Hippocampal formation (tissue), 2 donors: ENCODE measurements around the gene LEMD2.
"Not testable (repeated sequence)": the region's sequence is repeated elsewhere in the genome, so short reads cannot be mapped to it uniquely, and the experiment has no call there.

Experiments used
- DNase-seq, 2 donors: peaks; one replicate each; lab custom pipeline; 2025; lab: John Stamatoyannopoulos, UW

LEMD2 gene

GRCh38 chr6:33788694-33789549, at the start of gene LEMD2:
Gene LEMD2, minus strand, starts transcription at chr6:33789130. Its CDS starts 14 bp downstream, at chr6:33789116.
- DNase-seq, result peak; percentile 91 to 94

- DNase-seq, result no peak
Measured at GRCh38 chr6:33837971-33838665, 49.2 kb upstream of the LEMD2 start.

- DNase-seq, result no peak
Measured at GRCh38 chr6:33836806-33837469, 48.0 kb upstream of the LEMD2 start.

DNA sequence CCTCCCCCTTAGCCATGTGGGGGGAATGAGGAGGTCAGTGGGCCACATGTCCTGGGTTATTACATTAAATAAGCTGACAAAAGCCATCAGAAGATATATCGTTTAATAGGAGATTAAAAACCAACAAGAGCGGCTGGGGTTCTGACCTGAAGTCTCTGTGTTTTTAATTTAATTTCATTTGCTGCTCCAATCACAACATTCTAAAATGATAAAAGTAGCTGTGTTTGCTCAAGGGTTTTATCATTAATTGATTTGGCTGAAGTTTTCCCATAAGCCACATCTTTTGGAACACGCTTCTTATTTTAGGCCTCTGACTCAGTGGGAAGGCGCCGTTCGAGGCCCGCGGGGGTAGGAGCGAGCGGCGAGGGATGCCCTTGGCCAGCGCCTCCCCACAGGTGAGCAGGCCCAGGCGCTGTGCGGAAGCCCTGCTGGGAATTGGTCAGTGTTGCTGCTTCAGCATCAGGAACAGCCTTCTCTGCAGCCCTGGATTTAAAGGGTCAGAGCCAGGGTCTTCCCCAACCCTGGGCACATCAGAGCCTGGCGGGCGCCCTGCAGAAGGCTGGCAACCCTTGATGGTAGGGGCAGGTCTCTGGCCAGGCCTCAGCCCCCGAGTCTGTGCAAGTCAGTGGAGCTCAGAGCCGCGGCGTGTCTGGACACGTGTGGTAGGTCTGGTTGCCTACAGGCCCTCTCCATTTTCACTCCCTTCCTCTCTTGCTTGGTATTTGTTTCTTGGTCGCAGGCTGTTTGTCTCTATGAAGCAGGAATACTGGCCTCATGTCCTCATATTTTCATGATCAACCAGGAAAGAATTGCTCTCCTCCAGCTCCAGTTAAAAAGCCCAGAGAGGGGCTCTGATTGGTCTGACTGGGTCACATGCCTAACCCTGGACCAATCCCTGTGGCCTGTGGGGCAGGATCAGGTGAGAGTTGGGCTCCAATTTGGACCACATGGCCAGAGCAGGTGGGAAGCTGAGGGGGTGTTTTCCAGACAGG, 45.8 kb upstream of the LEMD2 start:
- no peak for DNase-seq

GRCh38 chr6:33833599-33833998, 44.7 kb upstream of the LEMD2 start:
- no peak for DNase-seq

DNA sequence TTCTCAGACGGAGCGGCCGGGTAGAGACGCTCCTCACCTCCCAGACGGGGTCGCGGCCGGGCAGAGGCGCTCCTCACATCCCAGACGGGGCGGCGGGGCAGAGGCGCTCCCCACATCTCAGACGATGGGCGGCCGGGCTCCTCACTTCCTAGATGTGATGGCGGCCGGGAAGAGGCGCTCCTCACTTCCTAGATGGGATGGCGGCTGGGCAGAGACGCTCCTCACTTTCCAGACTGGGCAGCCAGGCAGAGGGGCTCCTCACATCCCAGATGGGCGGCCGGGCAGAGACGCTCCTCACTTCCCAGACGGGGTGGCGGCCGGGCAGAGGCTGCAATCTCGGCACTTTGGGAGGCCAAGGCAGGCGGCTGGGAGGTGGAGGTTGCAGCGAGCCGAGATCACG, 43.9 kb upstream of the LEMD2 start:
- not testable (repeated sequence) for DNase-seq

- DNase-seq, result not testable (repeated sequence)
Measured at GRCh38 chr6:33831725-33832124, 42.8 kb upstream of the LEMD2 start.

DNA sequence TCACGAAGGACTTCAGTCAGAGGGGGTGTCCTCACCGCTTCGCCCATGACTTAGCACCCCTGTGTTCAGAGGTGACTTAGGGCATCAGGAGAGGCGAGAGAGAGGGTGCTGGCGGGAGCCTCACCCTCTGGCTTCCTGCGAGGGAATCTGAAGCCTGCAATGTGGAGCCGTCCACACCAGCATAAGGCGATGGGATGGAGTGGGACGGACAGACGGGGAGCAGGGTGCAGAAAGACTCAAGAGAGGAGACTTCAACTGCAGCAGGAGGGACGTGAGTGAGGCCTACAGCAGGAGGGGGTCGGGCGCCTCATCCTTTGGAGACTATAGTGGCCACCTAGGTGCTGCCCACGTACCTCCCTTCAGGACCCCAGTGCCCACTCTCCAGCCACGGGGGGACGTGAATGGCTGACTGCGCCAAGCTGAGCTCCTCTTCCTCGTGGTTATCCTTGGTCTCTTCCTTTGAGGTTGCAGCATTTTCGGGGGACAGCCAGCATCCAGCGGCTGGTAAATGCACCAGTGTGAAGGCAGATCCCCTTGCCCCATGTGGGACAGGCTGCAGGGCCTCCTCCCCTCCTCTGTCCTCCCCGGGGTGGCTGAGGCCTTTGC, 41.8 kb upstream of the LEMD2 start:
- no peak for DNase-seq

DNA sequence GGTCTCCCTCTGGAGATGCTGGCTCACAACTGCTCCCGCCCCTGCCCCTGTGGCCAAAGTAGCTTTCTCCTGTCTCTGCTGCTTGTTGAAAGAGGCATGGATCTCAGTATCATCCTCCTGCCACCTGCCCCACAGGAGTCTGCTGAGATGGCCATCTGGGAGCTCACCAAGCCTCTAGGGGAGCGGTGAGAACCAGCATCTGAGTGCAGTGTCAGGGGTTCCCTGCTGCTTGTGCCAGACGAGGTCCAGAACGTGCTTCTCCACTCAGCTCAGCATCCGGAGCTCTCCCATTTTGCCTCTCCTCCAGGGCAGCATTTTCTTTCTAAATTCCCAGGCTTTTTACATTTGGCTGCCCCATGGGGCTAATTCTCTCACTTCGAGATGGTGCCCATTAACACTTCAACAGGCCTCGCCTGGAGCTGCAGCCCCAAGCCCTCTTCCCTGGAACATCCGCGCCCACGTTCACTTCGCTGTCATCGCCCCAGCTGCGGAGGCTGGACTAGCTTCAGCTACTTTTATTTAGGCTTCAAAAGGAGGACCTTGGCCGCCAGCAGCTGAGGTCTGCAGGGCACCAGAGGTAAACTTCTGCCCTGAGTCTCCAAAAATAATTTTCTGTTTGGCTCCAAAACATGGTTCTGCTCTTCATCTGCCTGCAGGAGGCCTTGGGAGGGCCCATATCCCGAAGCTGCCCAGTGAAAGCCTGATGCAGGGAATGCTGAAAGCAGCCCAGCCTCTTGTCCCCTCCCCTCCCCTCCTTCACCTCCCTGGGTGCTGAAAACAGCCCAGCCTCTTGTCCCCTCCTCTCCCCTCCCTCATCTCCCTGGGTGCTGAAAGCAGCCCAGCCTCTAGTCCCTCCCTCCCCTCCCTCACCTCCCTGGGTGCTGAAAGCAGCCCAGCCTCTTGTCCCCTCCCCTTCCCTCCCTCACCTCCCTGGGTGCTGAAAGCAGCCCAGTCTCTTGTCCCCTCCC, 40.1 kb upstream of the LEMD2 start:
- DNase-seq, result no peak

GRCh38 chr6:33828452-33828763, 39.5 kb upstream of the LEMD2 start:
- no peak for DNase-seq

GRCh38 chr6:33827546-33828451, 38.9 kb upstream of the LEMD2 start:
- no peak for DNase-seq

DNA sequence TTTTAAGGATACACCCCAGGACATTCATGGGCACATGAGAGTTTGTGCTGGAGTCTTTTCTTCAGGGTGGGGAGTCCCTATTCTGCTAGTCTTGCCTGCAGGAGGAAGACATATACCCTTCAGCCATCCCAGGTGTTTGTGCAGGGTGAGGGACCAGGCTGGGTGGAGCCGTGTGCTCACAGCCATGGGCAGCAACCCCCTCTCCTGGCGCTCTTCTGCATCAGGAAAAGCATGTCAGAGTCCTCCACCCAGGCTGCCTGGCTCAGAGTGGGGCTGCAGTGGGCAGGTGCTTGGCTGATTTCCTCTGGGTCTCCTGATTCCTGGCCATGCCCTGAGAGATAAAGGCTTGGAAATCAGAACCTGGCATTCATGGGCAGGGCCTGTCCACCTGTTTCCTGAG, 37.6 kb upstream of the LEMD2 start:
- DNase-seq, result no peak

DNA sequence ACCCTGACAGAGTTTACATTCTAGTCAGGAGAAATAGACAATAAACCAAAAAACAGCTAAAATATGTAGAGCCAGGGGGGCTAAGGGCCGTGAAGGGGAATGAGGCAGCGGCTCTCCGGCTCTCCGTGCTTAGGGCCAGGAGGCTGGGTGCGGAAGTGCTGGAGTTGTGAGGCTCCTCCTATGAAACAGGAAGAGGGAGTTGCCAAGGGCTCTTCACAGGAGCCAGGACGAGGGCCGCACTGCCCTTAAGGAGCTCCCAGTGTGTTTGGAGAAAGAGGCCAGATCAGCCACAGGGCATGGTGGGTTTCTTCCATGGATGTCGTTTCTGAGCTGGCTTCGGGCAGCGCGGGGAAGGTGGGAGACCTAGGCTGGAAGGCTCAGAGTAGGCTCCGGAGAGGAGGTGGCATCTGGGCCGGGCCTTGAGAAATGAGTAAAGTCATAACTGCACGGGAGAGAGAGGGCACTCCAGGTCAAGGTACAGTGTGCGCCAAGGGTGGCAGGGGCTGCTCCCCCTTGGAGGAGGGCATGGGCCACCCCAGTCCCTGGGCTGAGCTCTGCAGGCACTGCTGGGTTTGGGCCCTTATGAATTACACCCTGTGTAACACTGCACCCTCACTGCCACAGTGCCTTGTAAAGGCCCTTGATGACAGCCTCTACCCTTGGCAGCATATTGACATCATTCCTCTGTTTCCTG, 35.7 kb upstream of the LEMD2 start:
- DNase-seq, result no peak

DNA sequence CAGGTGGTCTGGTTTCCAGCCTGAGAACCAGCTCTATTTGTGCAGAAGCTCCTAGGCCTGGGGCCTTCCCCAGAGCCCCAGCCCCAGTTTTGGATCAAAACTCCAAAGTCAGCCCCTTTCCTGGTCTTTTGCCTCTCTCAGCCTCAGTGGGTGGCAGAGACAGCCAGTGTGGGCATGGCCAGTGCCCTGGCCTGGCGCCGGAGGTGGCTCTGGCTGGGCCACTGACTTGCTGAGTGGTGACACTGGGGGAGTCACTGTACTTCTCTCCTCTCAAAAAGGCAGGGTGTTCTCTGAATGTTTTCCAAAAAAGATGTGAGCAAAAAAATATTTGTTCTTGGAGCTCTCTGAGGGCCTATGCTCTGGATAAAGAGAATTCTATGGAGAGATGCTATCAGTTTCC, 34.9 kb upstream of the LEMD2 start:
- DNase-seq, result no peak

GRCh38 chr6:33822575-33823395, 33.9 kb upstream of the LEMD2 start:
- no peak for DNase-seq

DNA sequence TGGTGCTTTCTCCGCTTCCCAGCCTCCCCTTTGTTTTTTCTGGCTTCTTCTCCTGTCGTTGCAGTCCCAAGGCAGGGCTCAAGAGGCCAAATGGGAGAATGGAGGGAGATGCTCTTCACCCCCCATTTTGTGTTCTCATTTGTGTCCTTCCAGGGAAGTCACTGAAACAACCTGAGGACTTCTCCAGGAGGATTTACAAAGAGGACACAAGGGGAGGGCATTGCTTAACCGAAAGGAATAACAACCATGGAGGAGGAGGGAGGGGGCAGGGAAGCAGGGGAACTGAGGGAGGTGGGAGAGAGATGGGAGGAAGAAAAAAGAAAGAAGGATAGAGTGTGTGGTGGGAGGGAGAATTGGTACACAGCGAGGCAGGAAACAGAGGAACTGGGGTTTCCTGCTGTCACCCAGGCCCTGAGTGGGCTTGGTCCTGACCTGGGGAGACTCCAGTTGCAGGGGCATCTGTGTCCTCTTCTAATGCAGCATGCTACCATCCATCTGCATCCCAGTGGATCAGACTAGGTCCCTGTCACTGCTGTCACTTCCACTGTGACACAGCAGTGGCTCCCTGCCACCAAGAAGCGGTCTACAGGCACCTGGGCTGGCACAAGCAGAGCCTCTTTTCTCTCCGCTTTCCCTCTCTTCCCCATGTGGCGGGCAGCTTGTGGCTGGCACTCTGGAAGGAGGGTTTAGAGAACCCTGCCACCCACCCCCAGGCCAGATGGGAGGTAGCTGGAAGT, 32.0 kb upstream of the LEMD2 start:
- DNase-seq, result no peak

- no peak for DNase-seq
Measured at GRCh38 chr6:33820243-33820642, 31.3 kb upstream of the LEMD2 start.
